DMS79 treated with DMSO at 0.1 percent for 48 hours (cell line): Measurements from ENCODE around the gene CYP19A1.

Experiments
- DNase-seq: peaks from one replicate; lab custom pipeline; 2025; lab: John Stamatoyannopoulos, UW

Gene CYP19A1

GRCh38 chr15:51325167-51325566 is 13.2 kb downstream of the CYP19A1 start:
- DNase-seq = no peak

- no peak for DNase-seq
Observed at GRCh38 chr15:51323749-51324148, 14.6 kb downstream of the CYP19A1 start.

DNA sequence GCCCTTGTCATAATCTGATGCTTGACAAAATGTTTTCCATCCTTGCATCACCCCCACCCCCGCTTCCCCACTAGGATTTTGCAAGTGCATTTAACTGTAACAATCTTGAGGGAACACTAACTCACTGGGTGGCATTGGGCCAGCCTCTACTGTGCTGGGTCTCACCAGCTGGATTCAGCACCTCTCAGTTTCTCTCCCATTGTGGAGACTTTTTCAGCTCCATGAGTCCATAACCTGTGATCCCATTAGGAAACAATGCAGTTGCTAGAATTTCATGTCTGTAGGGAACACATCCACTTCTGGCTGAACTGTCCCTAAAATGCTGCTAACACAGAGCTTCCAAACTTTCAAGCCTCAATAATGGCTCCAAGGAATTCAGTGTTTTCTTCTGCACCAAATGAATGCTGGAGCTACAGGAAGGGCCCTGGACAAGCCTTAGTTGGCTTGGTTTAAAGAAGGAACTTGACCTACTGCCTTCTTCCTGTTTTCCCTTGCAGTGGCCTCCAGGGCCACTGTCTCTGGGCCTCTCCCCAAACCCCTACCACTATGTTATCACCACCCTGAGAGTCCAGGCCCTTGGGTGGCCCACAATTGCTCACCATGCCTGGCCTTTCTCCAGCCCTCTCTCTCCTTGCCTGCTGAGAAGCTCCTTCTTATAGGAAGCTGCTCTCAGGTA is 15.6 kb downstream of the CYP19A1 start:
- no peak for DNase-seq

GRCh38 chr15:51321316-51321715 is 17.1 kb downstream of the CYP19A1 start:
- DNase-seq = no peak

GRCh38 chr15:51320843-51321242 is 17.6 kb downstream of the CYP19A1 start:
- no peak for DNase-seq

DNA sequence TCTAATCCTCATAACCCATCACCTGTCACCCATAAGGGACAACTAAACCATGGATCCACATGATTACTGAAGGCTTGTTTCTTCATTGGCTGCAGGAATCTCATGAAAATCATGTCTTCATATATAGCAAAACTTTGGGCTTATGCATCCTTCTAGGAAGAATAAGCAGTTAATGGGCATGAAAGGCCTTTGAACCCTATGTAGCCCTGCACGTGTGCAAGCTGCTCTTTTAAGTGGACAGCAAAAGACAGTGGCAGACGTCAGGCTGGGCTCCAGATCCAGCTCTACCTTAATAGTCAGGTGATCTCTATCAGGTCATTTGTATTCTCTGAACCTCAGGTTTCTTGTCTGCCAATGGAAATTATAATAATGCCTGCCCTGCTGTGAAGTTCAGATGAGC is 18.9 kb downstream of the CYP19A1 start:
- no peak for DNase-seq

DNA sequence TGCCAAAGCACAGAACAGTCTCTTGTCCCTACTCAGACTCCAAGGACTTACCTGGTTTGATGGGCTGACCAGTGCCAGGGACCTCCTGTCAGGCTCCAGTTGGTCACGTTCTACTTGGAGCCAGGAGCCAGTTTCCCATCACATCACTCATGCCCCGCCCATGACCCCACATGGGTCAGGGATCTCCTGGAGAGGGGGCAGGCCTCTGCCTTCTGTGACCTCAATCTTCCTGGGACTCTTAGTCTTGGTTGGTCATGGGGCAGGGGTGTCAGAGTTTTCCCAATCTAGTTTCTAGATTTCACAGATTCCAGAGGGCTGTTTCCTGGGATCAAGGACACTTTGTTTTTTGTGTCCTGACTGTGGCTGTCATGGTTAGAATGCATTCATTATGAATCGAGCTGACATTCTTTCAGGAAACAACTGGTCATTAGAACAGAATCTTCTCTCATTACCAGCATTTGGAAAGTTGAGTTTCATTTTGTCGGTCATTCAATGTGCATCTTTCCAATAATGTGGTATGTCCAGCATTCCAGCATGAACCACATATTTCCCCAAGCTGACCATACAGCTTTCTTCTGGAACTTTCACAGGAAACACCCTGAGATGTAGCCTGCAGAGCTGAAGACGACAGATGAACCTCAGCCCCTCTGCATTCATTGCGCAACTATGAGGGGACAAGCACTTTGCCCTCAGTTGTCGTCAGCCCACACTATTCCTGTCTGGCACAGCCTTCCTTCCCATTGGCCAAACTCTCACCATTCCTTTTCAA is 19.8 kb downstream of the CYP19A1 start:
- DNase-seq = no peak

DNA sequence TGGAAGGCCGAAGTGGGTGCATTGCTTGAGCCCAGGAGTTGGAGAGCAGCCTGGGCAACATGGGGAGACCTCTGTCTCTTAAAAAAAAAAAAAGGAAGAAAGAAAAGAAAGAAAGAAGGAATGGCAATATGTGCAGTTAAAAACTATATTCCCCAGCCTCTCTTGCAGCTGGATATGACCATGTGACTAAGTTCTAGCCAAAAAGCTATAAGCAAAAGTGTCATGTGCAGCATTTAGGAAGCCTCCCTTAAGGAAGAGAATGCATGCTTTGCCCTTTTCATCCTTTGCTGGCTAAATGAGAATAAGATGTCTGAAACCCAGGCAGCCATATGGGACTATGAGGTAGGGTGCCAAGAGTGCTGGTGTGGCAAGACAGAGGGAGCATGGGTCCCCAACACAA is 21.8 kb downstream of the CYP19A1 start:
- no peak for DNase-seq

DNA sequence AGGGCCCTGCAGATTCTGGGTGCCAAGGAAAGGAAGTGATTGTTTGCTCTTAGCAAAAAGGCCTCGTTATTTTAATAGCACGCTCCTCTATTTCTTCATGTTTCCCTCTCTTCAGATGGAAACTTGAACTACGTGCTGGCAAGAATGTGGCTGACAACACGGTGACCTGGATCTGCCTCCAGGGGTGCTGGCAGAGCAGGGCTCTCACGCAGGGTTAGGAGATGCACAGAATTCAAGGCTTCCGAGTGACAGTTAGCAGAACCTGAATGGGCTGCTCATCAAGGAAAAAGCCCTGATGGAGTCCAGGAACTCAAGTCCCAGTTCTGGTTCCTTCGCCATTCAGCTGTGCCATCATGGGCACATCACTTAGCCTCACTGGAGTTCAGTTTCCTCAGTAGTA is 22.7 kb downstream of the CYP19A1 start:
- no peak for DNase-seq

- DNase-seq = no peak
Observed at GRCh38 chr15:51314391-51315337, 23.7 kb downstream of the CYP19A1 start.

DNA sequence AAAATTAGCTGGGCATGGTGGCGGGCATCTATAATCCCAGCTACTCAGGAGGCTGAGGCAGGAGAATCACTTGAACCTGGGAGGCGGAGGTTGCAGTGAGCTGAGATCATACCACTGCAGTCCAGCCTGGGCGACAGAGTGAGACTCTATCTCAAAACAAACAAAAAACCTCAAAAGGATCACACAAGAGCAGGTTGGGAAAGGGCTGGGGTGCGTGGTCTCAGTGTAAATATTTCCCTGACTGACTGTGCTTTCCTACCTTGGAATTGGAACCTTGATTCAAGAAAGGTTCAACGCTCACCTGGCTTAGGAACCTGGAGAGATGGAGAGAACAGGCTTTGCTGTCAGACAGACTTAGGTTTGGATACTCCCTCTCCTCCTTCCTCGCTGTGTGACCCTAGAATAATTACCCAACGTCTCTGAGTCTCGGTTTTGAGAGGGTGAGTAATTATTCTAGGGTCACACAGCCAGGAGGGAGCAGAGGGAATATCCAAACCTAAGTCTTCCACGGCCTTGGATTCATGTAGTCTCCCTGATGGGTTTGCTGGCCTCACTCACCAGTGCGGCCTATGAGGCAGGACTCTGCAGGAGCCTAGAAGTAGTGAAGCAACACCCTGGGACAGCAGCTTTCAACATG is 24.6 kb downstream of the CYP19A1 start:
- no peak for DNase-seq

- no peak for DNase-seq
Observed at GRCh38 chr15:51313074-51313393, 25.4 kb downstream of the CYP19A1 start.

GRCh38 chr15:51312166-51313073 is 26.0 kb downstream of the CYP19A1 start:
- peak; percentile 47 for DNase-seq

GRCh38 chr15:51311510-51311909 is 26.9 kb downstream of the CYP19A1 start:
- no peak for DNase-seq

DNA sequence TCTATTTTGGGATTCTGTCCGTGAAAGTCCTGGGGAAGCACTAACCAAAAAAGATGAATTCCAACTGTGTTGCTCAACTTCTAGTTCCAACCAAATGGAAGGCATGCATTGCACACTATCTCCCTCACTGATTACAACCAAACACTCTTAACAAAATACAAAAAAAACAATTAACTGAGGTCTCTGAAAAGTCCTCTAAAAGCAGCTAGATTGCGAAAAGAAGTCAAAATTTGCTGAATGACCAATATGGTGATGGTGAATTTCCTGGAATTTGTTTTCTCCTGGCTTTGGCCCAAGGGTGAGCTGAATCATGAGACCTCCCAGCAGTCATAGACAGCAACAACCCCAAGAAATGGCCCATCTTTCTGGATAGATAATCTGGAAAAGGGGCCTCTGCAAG is 28.3 kb downstream of the CYP19A1 start:
- no peak for DNase-seq

DNA sequence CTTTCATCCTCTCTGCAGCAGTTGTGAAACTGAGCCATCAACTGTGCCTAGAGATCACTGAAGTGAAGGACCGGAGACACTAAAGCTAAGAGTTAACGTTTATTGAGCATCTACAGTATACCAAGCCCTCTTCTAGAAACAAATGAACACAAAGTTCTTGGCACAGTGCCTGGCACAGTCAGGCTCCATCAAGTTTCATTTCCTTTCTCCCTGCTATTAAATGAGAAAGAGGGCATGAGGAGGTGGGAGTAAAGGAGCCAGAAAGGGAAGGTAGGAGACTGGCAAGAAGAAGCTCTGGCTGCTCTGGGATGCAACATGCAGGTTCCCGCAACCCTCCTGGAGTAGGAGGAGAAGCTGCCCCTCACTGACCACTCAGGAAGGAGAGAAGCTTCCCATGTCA is 30.6 kb downstream of the CYP19A1 start:
- no peak for DNase-seq

DNA sequence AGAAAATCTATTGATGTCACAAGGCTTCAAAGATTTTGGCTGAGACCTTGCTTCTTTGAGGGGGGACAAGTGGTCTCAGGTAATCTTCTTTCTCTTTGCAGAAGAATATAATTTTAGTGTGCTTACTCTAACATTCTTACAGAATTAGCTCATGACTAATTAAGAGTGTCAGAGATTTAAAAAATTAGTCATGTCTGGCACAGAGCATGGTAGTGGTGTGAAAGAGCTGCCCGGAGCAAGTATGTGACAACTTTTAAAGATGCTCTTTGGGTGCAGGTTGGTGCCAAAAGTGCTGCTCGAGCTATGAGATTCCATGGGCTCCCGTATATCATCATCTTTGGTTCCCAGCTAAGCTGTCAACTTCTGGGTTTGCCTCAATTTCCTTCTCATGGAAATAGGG is 31.1 kb downstream of the CYP19A1 start:
- DNase-seq = no peak

DNA sequence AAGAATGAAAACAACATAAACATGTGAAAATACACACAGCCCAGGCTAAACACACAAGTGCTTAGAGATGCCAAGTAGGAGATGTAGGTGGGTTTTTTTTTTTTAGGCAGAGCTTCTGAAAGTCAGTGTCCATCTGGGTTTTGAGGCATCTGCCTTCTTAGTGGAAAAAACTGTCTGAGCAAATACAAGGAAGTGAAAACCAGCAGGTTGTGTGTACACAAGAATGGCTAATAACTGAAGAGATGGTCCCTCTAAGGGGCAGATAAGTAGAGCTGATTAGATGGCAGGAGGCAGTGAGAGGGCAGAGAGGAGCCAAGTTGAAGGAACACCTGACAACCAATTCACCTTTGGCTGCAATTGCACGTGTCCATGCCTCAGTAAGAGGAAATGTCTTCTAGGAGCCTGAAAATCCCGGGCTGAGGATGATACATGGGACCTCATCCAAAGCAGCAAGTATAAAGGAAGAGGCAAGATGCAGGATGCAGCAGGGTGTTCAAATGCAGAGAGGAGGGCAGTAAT is 34.9 kb downstream of the CYP19A1 start:
- DNase-seq = no peak

GRCh38 chr15:51302480-51302879 is 35.9 kb downstream of the CYP19A1 start:
- no peak for DNase-seq

DNA sequence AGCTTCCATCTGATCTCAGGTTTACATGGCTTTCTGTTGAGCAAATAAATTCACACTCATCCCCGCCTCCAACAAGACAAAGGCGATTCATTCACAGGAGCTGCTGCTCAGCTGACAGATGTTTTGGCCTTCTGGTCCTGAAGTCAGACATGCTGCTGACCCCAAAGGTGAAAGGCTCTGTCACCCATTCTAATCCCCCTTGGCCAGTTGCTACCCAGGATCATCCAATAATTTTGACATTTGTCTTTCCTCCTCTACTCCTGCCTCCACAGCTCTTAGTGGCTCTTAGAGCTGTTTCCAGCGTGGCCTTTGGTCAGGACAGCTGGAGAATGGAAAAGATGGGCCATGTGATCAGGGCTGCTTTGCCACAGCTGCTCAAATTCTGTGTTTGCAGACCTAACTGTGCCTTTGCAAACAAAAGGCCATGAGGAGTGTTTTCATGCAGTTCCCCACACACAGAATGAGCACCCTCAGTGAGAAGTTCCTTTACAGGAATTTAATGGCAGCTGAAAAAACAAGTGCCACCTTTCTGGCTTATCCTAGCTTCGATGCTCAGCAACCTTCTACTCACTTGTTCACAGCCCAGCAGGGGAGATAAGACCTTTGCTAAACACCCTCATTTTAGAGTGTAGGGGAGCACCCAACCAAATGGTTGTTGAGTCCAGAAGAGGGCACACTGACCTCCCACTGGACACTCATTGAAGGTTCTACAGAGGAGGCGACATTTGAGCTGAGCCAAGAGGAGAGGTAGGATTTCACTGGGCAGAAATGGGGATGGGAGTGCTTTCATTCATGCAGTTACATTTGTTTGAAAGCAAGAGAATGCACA is 39.0 kb downstream of the CYP19A1 start:
- DNase-seq = no peak
